Amygdala (tissue), 56 donors: ENCODE data around the gene OR2J3.
"Not testable (repeated sequence)": the region's sequence is repeated elsewhere in the genome, so short reads cannot be mapped to it uniquely, and the experiment has no call there.

ENCODE experiments used
- DNase-seq, 56 donors: peaks; one replicate each; lab custom pipeline; 2025; lab: John Stamatoyannopoulos, UW

Gene OR2J3

GRCh38 chr6:29159922-29160321, 52.1 kb downstream of the OR2J3 start:
- DNase-seq = not testable (repeated sequence)
